Activated CD4-positive, alpha-beta T cell treated with anti-CD3 and anti-CD28 coated beads, Interleukin-2, amount 10 ng/mL, durations not matched to agents 7 days and 5 days (primary cell): ENCODE data around the gene FOXN1. TPM values are rescaled to one million over a fixed set of nuclear protein-coding genes. Genes with fewer than 3 reads are reported as not detected.

Experiments used
- CTCF ChIA-PET: fragments of 350-600 bp; sonication (Branson Sonifier 250); formaldehyde crosslinking; loops from one replicate; lab custom pipeline; 2021; ENCODE audit warnings: antibody characterized with exemption; lab: Charles Lee
- POLR2A ChIA-PET: fragments of 350-600 bp; sonication (Branson Sonifier 250); formaldehyde crosslinking; loops from one replicate; lab custom pipeline; 2021; ENCODE audit warnings: antibody characterized with exemption; lab: Charles Lee
- DNase-seq: peaks from one replicate; pipeline ENCODE4 v3.0.0-alpha.2; 2020
- H3K27ac Mint-ChIP-seq: one replicate; pipeline ENCODE4 v1.8.0; 2021; ENCODE audit warnings: mild to moderate bottlenecking, moderate library complexity, mixed read lengths
- H3K27me3 Mint-ChIP-seq: one replicate; pipeline ENCODE4 v1.8.0; 2021; ENCODE audit warnings: mixed read lengths
- H3K36me3 Mint-ChIP-seq: one replicate; pipeline ENCODE4 v1.8.0; 2021; ENCODE audit warnings: low read depth, mixed read lengths
- H3K4me1 Mint-ChIP-seq: one replicate; pipeline ENCODE4 v1.8.0; 2021; ENCODE audit warnings: mixed read lengths
- H3K4me3 Mint-ChIP-seq: one replicate; pipeline ENCODE4 v1.8.0; 2021; ENCODE audit warnings: mild to moderate bottlenecking, moderate library complexity, mixed read lengths
- H3K9me3 Mint-ChIP-seq: one replicate; pipeline ENCODE4 v1.8.0; 2021; ENCODE audit warnings: mixed read lengths
- total RNA-seq, 2 experiments: library from RNA; stranded (reverse); gene quantifications; one replicate each; pipeline ENCODE4 v1.2.3, GENCODE V29; 2021

FOXN1 gene
- total RNA-seq, 2 experiments from 2014 or later = not detected

DNA sequence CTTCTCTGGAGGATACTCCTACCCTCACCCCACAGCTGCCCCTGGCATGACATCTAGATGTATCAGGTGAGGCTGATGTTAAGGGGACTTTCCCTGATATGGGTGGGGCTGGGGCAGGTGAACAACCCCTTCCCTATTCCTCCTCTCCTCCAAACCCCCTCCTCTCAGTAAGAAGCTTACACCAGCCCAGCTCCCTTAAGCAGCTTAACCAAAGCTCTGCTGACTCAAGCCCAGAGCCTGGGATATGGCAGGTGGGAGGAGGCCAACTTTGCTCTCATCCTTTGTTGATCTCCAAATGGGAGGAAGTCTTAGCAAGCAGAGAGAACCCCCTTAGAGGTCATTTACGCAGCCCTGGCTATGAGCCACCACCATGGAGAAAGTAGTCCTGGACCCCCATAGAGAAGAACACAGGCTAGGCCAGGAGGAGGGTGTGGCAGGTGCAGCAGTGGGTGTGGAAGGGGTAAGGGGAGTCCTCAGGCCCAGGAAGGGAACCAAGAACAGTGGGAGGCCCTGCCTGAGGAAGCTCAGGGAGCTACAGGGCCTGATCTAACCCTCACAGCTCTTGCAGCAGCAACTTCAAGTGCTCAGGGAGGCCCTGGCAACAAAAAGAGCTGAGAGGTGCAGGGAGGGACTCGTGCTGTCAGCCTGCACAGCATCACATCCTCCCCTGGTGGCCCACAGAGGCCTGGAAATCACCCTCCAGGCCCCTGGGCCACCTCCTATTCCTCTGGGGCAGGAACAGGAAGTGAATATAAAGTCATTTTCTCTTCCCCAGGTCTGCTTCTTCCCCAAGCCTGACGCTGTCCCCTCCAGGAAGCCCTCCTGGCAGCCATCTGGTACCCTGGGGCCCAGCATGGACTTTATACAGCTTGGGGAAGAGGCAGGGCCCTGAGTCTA, 43.3 kb downstream of the FOXN1 start:
- DNase-seq = peak; percentile 78
- H3K4me3 Mint-ChIP-seq = peak overlapping the region; percentile 14
- H3K27ac Mint-ChIP-seq = peak overlapping the region; percentile 91
- peaks cover 18% of the 10 kb centered on the region for H3K36me3 Mint-ChIP-seq
- H3K4me1 Mint-ChIP-seq = peaks cover 51% of the 10 kb centered on the region
- POLR2A ChIA-PET = interaction anchor here (0.6 to 1.0 kb wide), 3 partner anchors 9 to 179 kb away, joined by 3 read pairs; partner anchors contain the start of gene SPAG5
- no peaks in the 10 kb centered on the region for H3K27me3 Mint-ChIP-seq
- H3K9me3 Mint-ChIP-seq = no peaks in the 10 kb centered on the region
- CTCF ChIA-PET = interaction anchor here (0.6 to 5.0 kb wide), 10 partner anchors 11 to 321 kb away, joined by 3 to 27 read pairs (median 4); partner anchors contain the start of genes ALDOC and PIGS

- Mint-ChIP-seq H3K36me3 (peaks cover 26% of the 10 kb centered on the region), H3K27me3 (no peaks in the 10 kb centered on the region), H3K27ac (peak overlapping the region; percentile 91), H3K4me1 (peaks cover 51% of the 10 kb centered on the region), H3K4me3 (no peak overlapping the region), H3K9me3 (no peaks in the 10 kb centered on the region)
- ChIA-PET POLR2A (interaction anchor here (0.6 to 0.8 kb wide), 2 partner anchors 30 to 193 kb away, joined by 3 read pairs; partner anchors contain the start of gene POLDIP2), CTCF (interaction anchor here (0.9 to 5.0 kb wide), 4 partner anchors 20 to 195 kb away, joined by 3 to 27 read pairs (median 6); partner anchors contain the start of genes ALDOC and PIGS)
- DNase-seq = no peak
Observed at GRCh38 chr17:28550858-28551257, 44.7 kb downstream of the FOXN1 start.

- Mint-ChIP-seq H3K36me3 (peaks cover 32% of the 10 kb centered on the region), H3K4me1 (peaks cover 51% of the 10 kb centered on the region), H3K4me3 (peak overlapping the region; percentile 84), H3K27ac (peak overlapping the region; percentile 91), H3K9me3 (no peaks in the 10 kb centered on the region), H3K27me3 (no peaks in the 10 kb centered on the region)
- DNase-seq = no peak
- POLR2A ChIA-PET = no interaction called here
- CTCF ChIA-PET = interaction anchor here (0.5 to 1.2 kb wide), 4 partner anchors 24 to 101 kb away, joined by 3 to 8 read pairs (median 5); partner anchors contain the start of gene ALDOC
Observed at GRCh38 chr17:28551421-28552175, 45.5 kb downstream of the FOXN1 start.

DNA sequence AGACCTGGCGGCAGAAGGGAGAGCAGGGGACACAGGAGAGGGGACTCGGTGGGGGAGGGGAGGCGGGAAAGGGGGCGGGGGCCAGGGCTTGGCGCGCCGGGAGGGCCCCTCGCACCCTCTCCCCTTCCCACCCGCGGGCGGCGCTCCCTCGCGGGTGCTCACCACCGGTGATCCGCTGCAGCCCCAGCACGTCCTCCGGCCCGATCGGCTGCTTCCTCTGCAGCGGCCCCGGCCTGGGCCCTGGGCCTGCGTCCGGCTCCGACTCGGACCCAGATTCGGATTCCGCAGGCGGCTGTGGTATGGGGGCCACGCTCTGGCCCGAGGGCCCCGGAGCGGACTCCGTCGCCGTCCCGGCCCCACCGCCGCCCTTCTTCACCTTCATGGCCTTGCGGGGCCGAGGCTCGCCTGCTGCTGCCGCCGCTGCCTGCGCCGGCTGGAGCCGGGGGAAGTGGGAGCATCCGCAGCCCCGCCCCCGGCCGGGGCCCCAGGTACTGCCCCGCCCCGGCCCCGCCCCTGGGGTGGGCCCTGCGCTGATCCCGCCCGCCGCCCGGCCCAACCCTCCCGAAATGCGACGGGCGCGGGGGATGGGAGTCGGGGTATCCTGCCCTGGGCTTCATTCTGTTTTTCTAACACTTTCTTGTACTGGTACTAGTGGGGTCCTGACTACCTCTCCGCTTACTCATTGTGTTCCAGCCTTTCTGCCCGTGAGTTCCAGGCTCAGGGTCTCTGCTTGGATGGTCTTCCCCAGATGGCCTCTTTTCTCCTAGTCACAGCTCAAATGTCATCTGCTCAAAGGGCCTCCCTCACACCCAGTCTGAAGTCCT, 46.2 kb downstream of the FOXN1 start, which contains the start of gene UNC119:
TSS of gene UNC119 (minus strand) at position 449 of the 824 bp plus-strand sequence. CDS start at position 382, 67 bp downstream.
- Mint-ChIP-seq H3K36me3 (peaks cover 38% of the 10 kb centered on the region), H3K27me3 (no peaks in the 10 kb centered on the region), H3K4me3 (peak within 1 kb of the TSS; percentile 84), H3K4me1 (peaks cover 51% of the 10 kb centered on the region), H3K27ac (peak within 1 kb of the TSS; percentile 91), H3K9me3 (no peaks in the 10 kb centered on the region)
- ChIA-PET POLR2A (no interaction called here), CTCF (interaction anchor here (0.5 to 1.6 kb wide), 3 partner anchors 23 to 100 kb away, joined by 3 to 8 read pairs (median 4); no protein-coding TSS in a partner anchor)
- DNase-seq = peak; percentile 76

GRCh38 chr17:28553000-28553505, 46.9 kb downstream of the FOXN1 start:
- peak overlapping the region; percentile 68 for H3K27ac Mint-ChIP-seq
- DNase-seq = no peak
- H3K4me3 Mint-ChIP-seq = peak overlapping the region; percentile 69
- ChIA-PET POLR2A (interaction anchor here (0.6 kb wide), 1 partner anchor 90 kb away, joined by 3 read pairs; no protein-coding TSS in a partner anchor), CTCF (interaction anchor here (0.7 to 1.6 kb wide), 2 partner anchors 22 to 58 kb away, joined by 3 to 4 read pairs; no protein-coding TSS in a partner anchor)
- H3K4me1 Mint-ChIP-seq = peaks cover 46% of the 10 kb centered on the region
- H3K27me3 Mint-ChIP-seq = no peaks in the 10 kb centered on the region
- H3K36me3 Mint-ChIP-seq = peaks cover 40% of the 10 kb centered on the region
- no peaks in the 10 kb centered on the region for H3K9me3 Mint-ChIP-seq

DNA sequence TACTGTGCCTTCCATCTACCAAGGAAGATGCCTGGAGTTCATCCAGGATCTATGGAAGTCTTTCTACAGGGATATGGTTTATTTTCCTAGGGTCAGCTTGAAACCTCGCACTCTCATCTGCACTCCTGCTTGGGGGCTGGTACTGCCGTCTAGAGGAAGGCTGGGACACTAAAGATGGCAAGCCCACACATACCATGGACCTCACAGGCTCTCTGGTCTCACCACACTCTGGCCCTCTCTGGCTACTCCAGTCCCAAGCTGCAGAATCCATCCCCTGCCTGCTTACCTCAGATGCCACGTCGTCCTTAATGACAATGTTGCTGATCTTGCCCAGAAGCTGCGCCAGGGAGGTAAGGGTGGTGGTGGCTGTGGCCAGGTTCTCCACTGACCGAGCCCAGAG, 48.4 kb downstream of the FOXN1 start:
- POLR2A ChIA-PET = no interaction called here
- H3K27me3 Mint-ChIP-seq = no peaks in the 10 kb centered on the region
- no peak for DNase-seq
- no peak overlapping the region for H3K4me3 Mint-ChIP-seq
- H3K36me3 Mint-ChIP-seq = peaks cover 45% of the 10 kb centered on the region
- H3K9me3 Mint-ChIP-seq = no peaks in the 10 kb centered on the region
- CTCF ChIA-PET = no interaction called here
- no peak overlapping the region for H3K27ac Mint-ChIP-seq
- peaks cover 31% of the 10 kb centered on the region for H3K4me1 Mint-ChIP-seq

- Mint-ChIP-seq H3K27me3 (no peaks in the 10 kb centered on the region), H3K9me3 (no peaks in the 10 kb centered on the region), H3K4me3 (no peak overlapping the region), H3K4me1 (peaks cover 26% of the 10 kb centered on the region), H3K27ac (no peak overlapping the region), H3K36me3 (peaks cover 50% of the 10 kb centered on the region)
- DNase-seq = no peak
- ChIA-PET CTCF (no interaction called here), POLR2A (no interaction called here)
Observed at GRCh38 chr17:28555022-28555421, 48.9 kb downstream of the FOXN1 start.

GRCh38 chr17:28563475-28563874, 57.3 kb downstream of the FOXN1 start:
- POLR2A ChIA-PET = no interaction called here
- Mint-ChIP-seq H3K4me3 (no peak overlapping the region), H3K27me3 (no peaks in the 10 kb centered on the region), H3K36me3 (peaks cover 41% of the 10 kb centered on the region), H3K4me1 (peaks cover 13% of the 10 kb centered on the region), H3K27ac (no peak overlapping the region), H3K9me3 (no peaks in the 10 kb centered on the region)
- CTCF ChIA-PET = no interaction called here
- DNase-seq = no peak

GRCh38 chr17:28567604-28568003, 61.5 kb downstream of the FOXN1 start:
- Mint-ChIP-seq H3K27me3 (no peaks in the 10 kb centered on the region), H3K4me3 (no peak overlapping the region), H3K27ac (peak overlapping the region; percentile 74), H3K9me3 (no peaks in the 10 kb centered on the region), H3K4me1 (peaks cover 35% of the 10 kb centered on the region), H3K36me3 (peaks cover 32% of the 10 kb centered on the region)
- ChIA-PET POLR2A (no interaction called here), CTCF (no interaction called here)
- no peak for DNase-seq

- Mint-ChIP-seq H3K27me3 (no peaks in the 10 kb centered on the region), H3K4me3 (peak overlapping the region; percentile 95), H3K36me3 (peaks cover 40% of the 10 kb centered on the region), H3K9me3 (no peaks in the 10 kb centered on the region), H3K27ac (no peak overlapping the region), H3K4me1 (peaks cover 42% of the 10 kb centered on the region)
- DNase-seq = no peak
- CTCF ChIA-PET = interaction anchor here (0.6 to 3.9 kb wide), 3 partner anchors 10 to 25 kb away, joined by 3 to 27 read pairs (median 7); no protein-coding TSS in a partner anchor
- POLR2A ChIA-PET = no interaction called here
Observed at GRCh38 chr17:28569446-28569845, 63.3 kb downstream of the FOXN1 start.

GRCh38 chr17:28570716-28571360, 64.7 kb downstream of the FOXN1 start:
- H3K4me3 Mint-ChIP-seq = peak overlapping the region; percentile 95
- ChIA-PET CTCF (interaction anchor here (0.5 to 3.9 kb wide), 9 partner anchors 9 to 156 kb away, joined by 3 to 27 read pairs (median 7); partner anchors contain the start of gene TLCD1), POLR2A (interaction anchor here (1.0 kb wide), 1 partner anchor 149 kb away, joined by 5 read pairs; the partner anchor contains the start of gene RPL23A)
- peaks cover 38% of the 10 kb centered on the region for H3K36me3 Mint-ChIP-seq
- H3K27me3 Mint-ChIP-seq = no peaks in the 10 kb centered on the region
- peak; percentile 62 for DNase-seq
- peaks cover 55% of the 10 kb centered on the region for H3K4me1 Mint-ChIP-seq
- no peaks in the 10 kb centered on the region for H3K9me3 Mint-ChIP-seq
- peak overlapping the region; percentile 95 for H3K27ac Mint-ChIP-seq
